Neural progenitor cell (in vitro differentiated cells): ENCODE results near the gene PCDHGB4.
"Not testable (repeated sequence)": the region's sequence is repeated elsewhere in the genome, so short reads cannot be mapped to it uniquely, and the experiment has no call there.

Source experiments
- EZH2 ChIP-seq: fragments of 200-600 bp; sonication (generic); IDR thresholded peaks from 2 replicates; pipeline ENCODE4 v1.6.1; 2017; ENCODE audit warnings: antibody characterized with exemption, mild to moderate bottlenecking, moderate library complexity
- TF ChIP-seq, protein P1 (sequence below): fragments of 200-600 bp; sonication (generic); IDR thresholded peaks from 2 replicates; pipeline ENCODE4 v1.5.1; 2017; ENCODE audit warnings: antibody characterized with exemption, mild to moderate bottlenecking

GRCh38 chr5:141407790-141408505 is 20.4 kb downstream of the PCDHGB4 start, which contains the start of gene PCDHGB6:
- TF ChIP-seq, protein P1, sequence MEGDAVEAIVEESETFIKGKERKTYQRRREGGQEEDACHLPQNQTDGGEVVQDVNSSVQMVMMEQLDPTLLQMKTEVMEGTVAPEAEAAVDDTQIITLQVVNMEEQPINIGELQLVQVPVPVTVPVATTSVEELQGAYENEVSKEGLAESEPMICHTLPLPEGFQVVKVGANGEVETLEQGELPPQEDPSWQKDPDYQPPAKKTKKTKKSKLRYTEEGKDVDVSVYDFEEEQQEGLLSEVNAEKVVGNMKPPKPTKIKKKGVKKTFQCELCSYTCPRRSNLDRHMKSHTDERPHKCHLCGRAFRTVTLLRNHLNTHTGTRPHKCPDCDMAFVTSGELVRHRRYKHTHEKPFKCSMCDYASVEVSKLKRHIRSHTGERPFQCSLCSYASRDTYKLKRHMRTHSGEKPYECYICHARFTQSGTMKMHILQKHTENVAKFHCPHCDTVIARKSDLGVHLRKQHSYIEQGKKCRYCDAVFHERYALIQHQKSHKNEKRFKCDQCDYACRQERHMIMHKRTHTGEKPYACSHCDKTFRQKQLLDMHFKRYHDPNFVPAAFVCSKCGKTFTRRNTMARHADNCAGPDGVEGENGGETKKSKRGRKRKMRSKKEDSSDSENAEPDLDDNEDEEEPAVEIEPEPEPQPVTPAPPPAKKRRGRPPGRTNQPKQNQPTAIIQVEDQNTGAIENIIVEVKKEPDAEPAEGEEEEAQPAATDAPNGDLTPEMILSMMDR = peak; percentile 80
- not testable (repeated sequence) for TF ChIP-seq EZH2
